Right cardiac atrium (tissue), 5 donors: ENCODE results near the gene AGMO. TPM values are rescaled to one million over a fixed set of nuclear protein-coding genes. Genes with fewer than 3 reads are reported as not detected.

Experiments used
- ATAC-seq, 2 donors: fragments of 200-7000 bp; cut with Tn5 transposase; one replicate each; pipeline versions ENCODE4 v1.8.0 to v1.9.1; 2020; ENCODE audit warnings: moderate library complexity in 2 of 2, mild to moderate bottlenecking in 1 of 2
- DNase-seq, 3 donors: peaks; one replicate each; pipeline ENCODE4 v3.0.0-alpha.2; 2020
- H3K27ac ChIP-seq: one replicate; pipeline ENCODE4 v1.5.1; 2013; ENCODE audit warnings: mild to moderate bottlenecking, low read length, control low read depth, moderate library complexity
- H3K27me3 ChIP-seq: one replicate; pipeline ENCODE4 v1.6.1; 2013; ENCODE audit not compliant: control insufficient read depth, insufficient read depth
- H3K4me1 ChIP-seq: one replicate; pipeline ENCODE4 v1.6.1; 2013; ENCODE audit warnings: low read length; ENCODE audit not compliant: control insufficient read depth, insufficient read depth
- H3K4me3 ChIP-seq: one replicate; pipeline ENCODE4 v1.5.1; 2013; ENCODE audit warnings: low read length, control low read depth
- H3K9me3 ChIP-seq: one replicate; pipeline ENCODE4 v1.6.1; 2013; ENCODE audit warnings: low read length; ENCODE audit not compliant: control insufficient read depth
- WGBS: extraction: QIAGEN DNeasy Blood & Tissue Kit; methylation state at CpG from one replicate; pipeline ENCODE4 v1.1.7; 2013; 5-methylcytosine and 5-hydroxymethylcytosine counted together
- intact Hi-C, 4 donors: fragments of 100-400 bp; cut with DNase I; formaldehyde crosslinking; loops; one replicate each; pipeline versions ENCODE4 v1.11.0 to v1.14.0; 2022 to 2023
- polyA plus RNA-seq: library from polyadenylated mRNA; stranded (reverse); fragments of 200-250 nt; gene quantifications from one replicate; pipeline ENCODE4 v1.2.3, GENCODE V29; 2013
- total RNA-seq, 4 donors: library from RNA; stranded (reverse); fragmentation: NEBNext Ultra II Directional; extraction: Animal tissue kit (Norgen Biotek cat#: 25700); gene quantifications; one replicate each; pipeline ENCODE4 v1.2.1, GENCODE V29; 2021
- donor health status: healthy with polysubstance abuse.
- donor health status: DM: no; HTN: yes; CAD: no.
- donor health status: DM: no; HTN: no; CAD: no.
- donor health status: DM: no; HTN: yes; CAD: no; lungs with severe emphysema.
- donor health status: DM: yes; HTN: yes; CAD: no.

The AGMO gene
- total and polyA plus RNA-seq, 5 donors = 0.15 to 0.29 TPM; not detected in 3

DNA sequence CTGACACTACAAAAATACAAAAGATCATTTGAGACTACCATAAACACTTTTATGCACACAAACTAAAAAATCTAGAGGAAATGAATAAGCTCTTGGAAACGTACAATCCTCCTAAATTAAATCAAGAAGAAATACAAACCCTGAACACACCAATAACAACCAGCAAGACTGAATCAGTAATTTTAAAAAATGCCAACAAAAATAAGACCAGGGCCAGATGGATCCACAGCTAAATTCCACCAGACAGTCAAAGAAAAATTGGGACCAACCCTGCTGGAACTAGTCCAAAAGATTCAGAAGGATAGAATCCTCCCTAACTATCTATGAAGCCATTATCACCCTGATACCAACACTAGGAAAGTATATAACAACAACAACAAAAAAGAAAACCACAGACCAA is 277.4 kb downstream of the AGMO start:
- no peak overlapping the region for H3K4me3 ChIP-seq
- DNase-seq = no peak
- intact Hi-C loops = no loop called here
- no peaks in the 10 kb centered on the region for H3K4me1 ChIP-seq
- H3K27ac ChIP-seq = no peak overlapping the region
- H3K27me3 ChIP-seq = no peaks in the 10 kb centered on the region
- ATAC-seq = no peak
- 36% methylated on average over 1 of the region's 1 CpG for WGBS
- H3K9me3 ChIP-seq = no peaks in the 10 kb centered on the region

DNA sequence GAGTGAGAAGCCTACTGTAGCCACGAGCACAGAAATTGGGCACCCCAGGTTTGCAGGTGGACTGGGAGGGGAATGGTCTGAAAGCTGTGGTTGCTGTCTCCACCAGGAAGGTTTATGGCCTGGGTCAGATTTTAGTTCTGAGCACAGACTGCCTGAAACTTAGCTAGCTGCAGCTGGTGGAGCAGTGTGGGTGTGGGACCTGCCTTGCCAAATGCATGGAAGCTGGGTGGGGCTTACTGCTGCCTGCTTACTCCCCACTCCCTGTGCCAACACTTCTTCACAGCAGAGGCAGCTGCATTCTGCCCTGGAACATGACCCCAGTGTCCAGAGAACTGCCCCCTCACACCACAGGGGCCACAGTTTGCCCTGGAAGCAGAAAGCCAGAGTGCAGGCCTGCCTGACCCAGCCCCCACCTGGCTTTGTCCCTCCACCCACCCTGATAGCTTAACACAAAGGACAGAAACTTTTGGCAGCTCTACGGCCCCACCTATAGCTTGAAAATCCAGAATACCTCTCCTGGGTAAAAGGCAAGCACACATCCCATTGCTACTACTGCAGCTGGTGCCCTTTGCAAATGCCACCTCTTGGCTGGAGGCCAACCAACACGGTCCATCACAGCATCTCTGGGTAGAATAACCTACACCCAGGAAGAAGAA is 281.6 kb downstream of the AGMO start:
- Histone ChIP-seq H3K4me1 (no peaks in the 10 kb centered on the region), H3K27ac (no peak overlapping the region), H3K27me3 (no peaks in the 10 kb centered on the region), H3K4me3 (no peak overlapping the region), H3K9me3 (no peaks in the 10 kb centered on the region)
- 69% methylated on average over 3 of the region's 3 CpGs for WGBS
- ATAC-seq = no peak
- no peak for DNase-seq
- intact Hi-C loops = no loop called here

DNA sequence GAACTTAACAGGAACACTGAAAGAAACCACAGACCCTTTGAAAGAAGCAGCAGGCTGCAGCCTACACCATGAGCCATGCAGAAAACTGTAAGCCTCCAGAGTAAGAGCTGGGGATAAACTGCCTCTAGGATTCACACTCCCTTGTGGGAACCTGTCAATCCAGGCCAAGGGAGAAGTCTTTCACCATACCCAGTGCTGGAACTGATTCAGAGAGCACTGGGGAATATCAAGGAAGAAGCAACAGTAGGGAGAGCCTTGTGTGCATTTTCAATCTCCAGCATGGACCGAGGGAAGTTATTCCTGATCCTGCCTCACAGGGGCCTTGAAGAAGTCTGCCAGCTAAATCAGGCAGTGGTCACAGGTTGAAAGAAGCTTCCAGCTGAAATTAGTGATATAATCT is 282.2 kb downstream of the AGMO start:
- DNase-seq (no peak), ATAC-seq (no peak)
- Histone ChIP-seq H3K27ac (no peak overlapping the region), H3K4me1 (no peaks in the 10 kb centered on the region), H3K27me3 (no peaks in the 10 kb centered on the region), H3K4me3 (no peak overlapping the region), H3K9me3 (no peaks in the 10 kb centered on the region)
- intact Hi-C loops = no loop called here
- 60% methylated on average over 1 of the region's 1 CpG for WGBS

DNA sequence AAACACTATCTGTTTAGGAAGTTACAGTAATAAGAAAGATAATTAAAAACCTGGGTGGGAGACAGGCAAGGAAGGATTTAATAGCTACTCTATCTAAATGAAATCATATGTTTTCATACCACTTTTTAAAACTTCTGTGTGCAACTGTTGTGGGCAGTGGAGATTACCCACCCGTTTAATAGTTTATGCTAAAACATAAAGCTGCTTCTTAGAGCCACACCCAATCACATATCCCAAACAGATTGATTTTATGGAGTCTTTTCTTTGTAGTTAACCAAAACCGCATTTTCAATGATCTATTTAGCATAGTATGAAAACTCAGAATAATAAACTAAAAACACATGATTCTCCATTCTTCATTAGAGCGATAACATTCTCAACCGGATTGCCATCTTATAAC is 304.1 kb downstream of the AGMO start:
- H3K4me3 ChIP-seq = no peak overlapping the region
- ATAC-seq = no peak
- H3K27ac ChIP-seq = no peak overlapping the region
- H3K9me3 ChIP-seq = no peaks in the 10 kb centered on the region
- DNase-seq = no peak
- no peaks in the 10 kb centered on the region for H3K27me3 ChIP-seq
- H3K4me1 ChIP-seq = no peaks in the 10 kb centered on the region
- WGBS = 89% methylated on average over 4 of the region's 4 CpGs
- intact Hi-C loops = no loop called here

DNA sequence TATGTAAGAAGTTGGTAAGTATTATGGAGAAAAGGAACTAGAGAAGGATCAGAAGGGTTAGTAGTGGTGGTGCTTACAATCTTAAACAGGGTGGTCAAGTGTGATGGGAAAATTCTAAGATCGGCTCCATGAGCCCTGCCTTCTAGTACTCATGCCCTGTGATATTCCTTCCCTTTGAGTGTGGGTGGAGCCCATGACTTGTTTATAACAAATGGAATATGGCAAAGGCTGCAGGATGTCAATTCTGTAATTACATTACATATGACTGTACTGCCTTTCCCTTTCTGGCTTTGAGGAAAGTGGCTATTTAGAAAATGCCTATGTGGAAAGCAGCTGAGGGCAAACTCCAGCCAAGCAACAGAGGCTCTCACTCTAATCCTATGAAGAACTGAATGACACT is 309.6 kb downstream of the AGMO start:
- no peak overlapping the region for H3K4me3 ChIP-seq
- no peaks in the 10 kb centered on the region for H3K4me1 ChIP-seq

DNA sequence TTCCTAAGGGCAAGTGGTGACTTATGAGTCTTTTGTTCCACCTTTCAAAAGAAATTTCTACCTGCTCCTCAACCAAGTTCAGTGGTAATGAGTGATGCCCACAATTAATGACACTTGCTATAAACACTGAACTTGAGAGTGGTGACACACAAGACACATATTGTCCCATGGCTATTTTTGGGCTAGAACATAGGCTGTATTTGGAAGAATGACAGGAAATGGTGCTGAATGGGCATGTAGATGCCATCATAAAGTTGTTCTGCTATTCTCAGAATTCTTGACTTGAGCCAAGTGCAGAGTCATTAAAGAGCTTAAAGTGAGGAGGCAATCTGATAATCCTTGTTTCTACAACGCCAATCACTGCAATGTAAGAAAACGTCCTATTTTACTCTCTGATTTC is 313.3 kb downstream of the AGMO start:
- no peak overlapping the region for H3K27ac ChIP-seq
- no peaks in the 10 kb centered on the region for H3K4me1 ChIP-seq
- intact Hi-C loops = no loop called here
- no peaks in the 10 kb centered on the region for H3K9me3 ChIP-seq
- no peak for DNase-seq
- ATAC-seq = no peak
- no peaks in the 10 kb centered on the region for H3K27me3 ChIP-seq
- H3K4me3 ChIP-seq = no peak overlapping the region
- 69% methylated on average over 2 of the region's 2 CpGs for WGBS

More for the DNA sequence above, 309.6 kb downstream of the AGMO start:
- H3K9me3 ChIP-seq = no peaks in the 10 kb centered on the region
- WGBS = 92% methylated on average over 1 of the region's 1 CpG
- intact Hi-C loops = no loop called here
- no peak overlapping the region for H3K27ac ChIP-seq
- DNase-seq = no peak
- no peaks in the 10 kb centered on the region for H3K27me3 ChIP-seq
- ATAC-seq = no peak

DNA sequence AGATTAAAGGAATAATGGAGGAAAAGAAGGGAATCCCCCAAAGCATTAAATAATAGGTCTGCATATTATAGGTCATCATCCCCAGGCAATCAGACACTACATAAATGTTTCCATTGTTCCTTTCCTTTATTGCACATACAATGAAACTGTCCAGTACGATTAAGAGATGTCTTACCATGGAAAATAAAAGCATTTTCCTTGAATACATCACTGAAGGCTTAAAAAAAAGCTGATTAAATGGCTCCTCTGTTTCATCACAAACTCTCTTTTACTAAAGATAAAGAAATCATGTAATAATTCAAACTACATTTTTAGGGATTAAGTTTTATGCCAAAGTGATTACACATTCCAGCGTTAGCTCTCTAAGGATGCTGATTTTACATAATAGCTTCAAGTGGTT is 316.0 kb downstream of the AGMO start:
- DNase-seq (no peak), ATAC-seq (no peak)
- H3K4me1 ChIP-seq = no peaks in the 10 kb centered on the region
- 41% methylated on average over 2 of the region's 2 CpGs for WGBS
- no peaks in the 10 kb centered on the region for H3K27me3 ChIP-seq
- H3K27ac ChIP-seq = no peak overlapping the region
- H3K4me3 ChIP-seq = no peak overlapping the region
- no peaks in the 10 kb centered on the region for H3K9me3 ChIP-seq
- intact Hi-C loops = no loop called here

DNA sequence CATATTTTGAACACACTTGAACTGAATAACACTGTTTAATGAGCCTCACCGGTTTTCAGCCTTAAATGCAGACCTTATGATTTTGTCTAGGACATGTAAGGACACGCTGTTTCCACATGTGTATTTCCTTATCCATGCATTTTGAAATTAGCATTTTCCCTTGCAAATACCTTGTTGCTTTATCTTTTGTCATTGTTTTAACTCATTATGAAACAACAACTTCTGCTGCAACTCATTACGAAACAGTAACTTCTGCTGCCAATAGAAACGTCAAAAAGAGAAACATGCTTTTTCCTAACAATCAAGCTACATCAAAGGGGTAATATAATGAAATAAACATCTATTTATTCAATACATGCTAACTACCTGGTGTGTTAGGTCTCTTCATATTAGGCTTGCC is 322.0 kb downstream of the AGMO start:
- ATAC-seq (no peak), DNase-seq (no peak)
- WGBS = 80% methylated on average over 4 of the region's 4 CpGs
- Histone ChIP-seq H3K9me3 (no peaks in the 10 kb centered on the region), H3K4me3 (no peak overlapping the region), H3K27ac (no peak overlapping the region), H3K4me1 (no peaks in the 10 kb centered on the region), H3K27me3 (no peaks in the 10 kb centered on the region)
- intact Hi-C loops = no loop called here

DNA sequence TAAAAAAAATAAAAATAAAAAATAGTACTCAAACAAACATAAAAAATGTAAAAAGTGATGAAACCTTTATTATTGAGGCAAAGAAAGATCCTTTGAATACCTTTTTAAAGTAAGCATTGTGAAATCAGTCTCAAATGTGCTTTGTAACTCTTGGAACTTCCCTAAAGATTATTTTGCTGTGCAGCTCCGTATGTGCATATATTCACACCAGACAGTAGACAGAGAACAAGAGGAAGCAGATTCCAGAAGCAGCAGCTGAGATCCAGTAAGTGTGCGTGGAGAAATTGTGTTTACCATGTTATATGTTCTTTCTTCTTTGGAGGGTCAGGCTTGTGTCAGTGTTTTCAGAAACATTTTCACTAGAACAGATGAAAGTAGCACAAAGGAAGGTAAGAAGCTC is 324.9 kb downstream of the AGMO start:
- WGBS = 42% methylated on average over 2 of the region's 2 CpGs
- ATAC-seq (no peak), DNase-seq (no peak)
- H3K27ac ChIP-seq = no peak overlapping the region
- H3K27me3 ChIP-seq = no peaks in the 10 kb centered on the region
- H3K9me3 ChIP-seq = no peaks in the 10 kb centered on the region
- H3K4me3 ChIP-seq = no peak overlapping the region
- intact Hi-C loops = no loop called here
- no peaks in the 10 kb centered on the region for H3K4me1 ChIP-seq

DNA sequence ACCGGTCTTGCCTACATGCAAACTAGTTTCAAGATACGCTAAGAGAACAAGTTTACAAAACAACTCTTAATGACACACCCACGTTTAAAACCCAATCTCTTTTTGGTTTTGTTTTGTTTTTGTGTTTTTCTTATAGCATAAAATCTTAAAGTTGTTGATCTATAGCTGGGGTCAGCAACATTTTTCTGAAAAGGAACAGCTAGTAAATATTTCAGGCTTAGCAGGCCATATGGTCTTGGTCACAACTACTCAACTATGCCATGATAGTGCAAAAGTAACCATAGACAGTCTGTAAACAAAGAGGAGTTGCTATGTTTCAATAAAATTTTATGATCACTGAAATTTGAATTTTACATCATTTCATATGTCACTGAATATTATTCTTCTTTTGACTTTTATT is 327.4 kb downstream of the AGMO start:
- H3K27ac ChIP-seq = no peak overlapping the region
- H3K4me1 ChIP-seq = no peaks in the 10 kb centered on the region
- no peaks in the 10 kb centered on the region for H3K9me3 ChIP-seq
- ATAC-seq (no peak), DNase-seq (no peak)
- intact Hi-C loops = no loop called here
- 75% methylated on average over 3 of the region's 3 CpGs for WGBS
- no peak overlapping the region for H3K4me3 ChIP-seq
- H3K27me3 ChIP-seq = no peaks in the 10 kb centered on the region

DNA sequence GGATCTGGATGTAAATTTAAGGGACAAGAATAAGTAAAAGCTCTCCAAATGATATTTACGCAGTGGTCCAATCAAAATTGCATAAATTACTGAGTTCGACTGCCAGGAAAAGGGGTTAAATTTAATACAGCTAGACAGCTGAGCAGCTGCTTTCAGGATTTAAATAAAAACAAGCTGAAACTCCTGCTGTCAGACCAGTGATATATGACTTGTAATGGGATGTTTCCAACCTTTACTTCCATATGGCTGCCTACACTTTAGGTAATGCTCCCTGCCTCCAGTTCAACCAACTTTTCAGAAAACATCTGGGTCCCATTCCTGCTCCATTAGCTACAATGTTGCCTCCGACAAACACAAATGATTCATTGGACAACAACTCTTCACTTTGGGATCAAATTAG is 333.0 kb downstream of the AGMO start:
- intact Hi-C loops = no loop called here
- WGBS = 83% methylated on average over 3 of the region's 3 CpGs
- DNase-seq (no peak), ATAC-seq (no peak)
- H3K4me1 ChIP-seq = no peaks in the 10 kb centered on the region
- H3K4me3 ChIP-seq = no peak overlapping the region
- no peak overlapping the region for H3K27ac ChIP-seq
- no peaks in the 10 kb centered on the region for H3K9me3 ChIP-seq
- no peaks in the 10 kb centered on the region for H3K27me3 ChIP-seq

DNA sequence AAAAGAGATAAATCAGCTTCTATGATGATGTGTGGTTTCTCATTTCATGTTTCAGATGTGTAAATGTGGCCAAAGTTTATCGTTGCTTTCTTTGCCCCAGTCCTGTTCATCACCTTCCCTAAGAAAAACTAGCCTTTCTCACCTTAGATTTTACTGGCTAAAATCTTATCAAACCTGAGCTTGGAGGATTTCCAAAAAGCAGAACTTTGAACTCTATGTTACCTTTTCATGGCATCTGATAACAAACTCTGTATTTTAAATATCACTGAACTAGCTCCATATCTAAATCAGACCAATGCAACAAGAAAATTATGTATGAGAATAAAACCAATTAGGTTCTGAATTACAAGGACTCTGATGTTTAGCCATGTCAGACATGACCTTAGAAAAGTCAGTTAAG is 335.8 kb downstream of the AGMO start:
- Histone ChIP-seq H3K9me3 (no peaks in the 10 kb centered on the region), H3K27me3 (no peaks in the 10 kb centered on the region), H3K4me1 (no peaks in the 10 kb centered on the region), H3K4me3 (no peak overlapping the region), H3K27ac (no peak overlapping the region)
- 80% methylated on average over 1 of the region's 1 CpG for WGBS
- intact Hi-C loops = no loop called here
- no peak for ATAC-seq
- no peak for DNase-seq
